Cardiac muscle cell (in vitro differentiated cells and primary cell): ENCODE measurements around the gene CRHBP. TPM values are rescaled to one million over a fixed set of nuclear protein-coding genes. Genes with fewer than 3 reads are reported as not detected.
"Not testable (repeated sequence)": the region's sequence is repeated elsewhere in the genome, so short reads cannot be mapped to it uniquely, and the experiment has no call there.

ENCODE experiments used
- DNase-seq, 2 donors: peaks; one replicate each; pipeline versions ENCODE4 v3.0.0 to v3.0.0-alpha.2; 2010 to 2017; ENCODE audit warnings: low read depth in 1 of 2, low spot score in 1 of 2
- H3K27ac ChIP-seq: fragments of 200-600 bp; sonication (generic); 2 replicates; pipeline ENCODE4 v1.5.1; 2016
- H3K27me3 ChIP-seq: fragments of 200-600 bp; sonication (generic); 2 replicates; pipeline ENCODE4 v1.6.0; 2016; ENCODE audit warnings: control low read depth
- H3K36me3 ChIP-seq: fragments of 200-600 bp; sonication (generic); 2 replicates; pipeline ENCODE4 v1.5.1; 2016; ENCODE audit warnings: control low read depth
- H3K4me1 ChIP-seq: fragments of 200-600 bp; sonication (generic); 2 replicates; pipeline ENCODE4 v1.8.1; 2017; ENCODE audit warnings: low read depth, mild to moderate bottlenecking, mixed run types
- H3K4me3 ChIP-seq: fragments of 200-600 bp; sonication (generic); 2 replicates; pipeline ENCODE4 v1.5.1; 2016; ENCODE audit warnings: mild to moderate bottlenecking
- H3K9me3 ChIP-seq: fragments of 200-600 bp; sonication (generic); 2 replicates; pipeline ENCODE4 v1.5.1; 2017; ENCODE audit warnings: low read depth, mild to moderate bottlenecking, control low read depth
- CTCF ChIP-seq: IDR thresholded peaks from 2 replicates; pipeline ENCODE4 v1.5.1; 2012; ENCODE audit warnings: low read depth, mild to moderate bottlenecking, low read length
- polyA plus RNA-seq: library from polyadenylated mRNA; unstranded; fragments of >200 nt; fragmentation: Nextera tagmentation; extraction: Ambion mirVana; gene quantifications from 2 replicates; pipeline ENCODE4 v1.2.1, GENCODE V29; 2016
- total RNA-seq: library from RNA; depleted of rRNA; stranded (reverse); fragments of >200 nt; gene quantifications from 2 replicates; pipeline ENCODE4 v1.2.3, GENCODE V29; 2016

The CRHBP gene
- total and polyA plus RNA-seq, 2 experiments from 2014 or later: 6.8 to 24.6 TPM

- no peak for DNase-seq
- TF ChIP-seq CTCF: no peak
- H3K36me3 ChIP-seq: no peaks in the 10 kb centered on the region
- no peaks in the 10 kb centered on the region for H3K27me3 ChIP-seq
- H3K27ac ChIP-seq: no peak overlapping the region
- no peak overlapping the region for H3K4me3 ChIP-seq
- H3K4me1 ChIP-seq: peaks cover 7% of the 10 kb centered on the region
- no peaks in the 10 kb centered on the region for H3K9me3 ChIP-seq
Measured at GRCh38 chr5:76980518-76981144, 27.8 kb downstream of the CRHBP start.

GRCh38 chr5:76982450-76982849, 29.6 kb downstream of the CRHBP start:
- DNase-seq: no peak
- Histone ChIP-seq H3K4me3 (no peak overlapping the region), H3K9me3 (no peaks in the 10 kb centered on the region), H3K27ac (no peak overlapping the region), H3K4me1 (peaks cover 7% of the 10 kb centered on the region), H3K36me3 (no peaks in the 10 kb centered on the region), H3K27me3 (no peaks in the 10 kb centered on the region)
- no peak for TF ChIP-seq CTCF

GRCh38 chr5:76983468-76983867, 30.6 kb downstream of the CRHBP start:
- H3K4me1 ChIP-seq: peaks cover 7% of the 10 kb centered on the region
- H3K27me3 ChIP-seq: no peaks in the 10 kb centered on the region
- no peak for TF ChIP-seq CTCF
- no peaks in the 10 kb centered on the region for H3K9me3 ChIP-seq
- H3K4me3 ChIP-seq: no peak overlapping the region
- H3K36me3 ChIP-seq: no peaks in the 10 kb centered on the region
- no peak overlapping the region for H3K27ac ChIP-seq
- peak in 1 of 2 donors; percentile 64 for DNase-seq

GRCh38 chr5:76986825-76987526, 34.1 kb downstream of the CRHBP start:
- Histone ChIP-seq H3K36me3 (no peaks in the 10 kb centered on the region), H3K4me3 (no peak overlapping the region), H3K4me1 (peaks cover 3% of the 10 kb centered on the region), H3K9me3 (no peaks in the 10 kb centered on the region), H3K27ac (no peak overlapping the region), H3K27me3 (no peaks in the 10 kb centered on the region)
- DNase-seq: no peak
- no peak for TF ChIP-seq CTCF

GRCh38 chr5:76990899-76991459, 38.1 kb downstream of the CRHBP start:
- Histone ChIP-seq H3K9me3 (no peaks in the 10 kb centered on the region), H3K4me3 (no peak overlapping the region), H3K27ac (no peak overlapping the region), H3K27me3 (no peaks in the 10 kb centered on the region), H3K36me3 (no peaks in the 10 kb centered on the region), H3K4me1 (no peaks in the 10 kb centered on the region)
- DNase-seq: no peak
- no peak for TF ChIP-seq CTCF

- peak in 1 of 2 donors; percentile 4 for DNase-seq
- H3K27me3 ChIP-seq, H3K27ac ChIP-seq, H3K4me1 ChIP-seq, H3K36me3 ChIP-seq, H3K9me3 ChIP-seq, H3K4me3 ChIP-seq: not testable (repeated sequence)
Measured at GRCh38 chr5:76993436-76993835, 40.6 kb downstream of the CRHBP start.
